K562 (cell line): ENCODE results near the gene PRPSAP1. TPM values are rescaled to one million over a fixed set of nuclear protein-coding genes. Genes with fewer than 3 reads are reported as not detected.

Source experiments
- BACH1 ChIP-seq: fragments of 200-800 bp; sonication (Bioruptor generic); IDR thresholded peaks from 2 replicates; pipeline ENCODE4 v1.6.1; 2016; ENCODE audit warnings: missing genetic modification characterization, missing compliant biosample characterization
- ETS2 ChIP-seq: IDR thresholded peaks from 2 replicates; pipeline ENCODE4 v1.6.1; 2016; ENCODE audit warnings: borderline replicate concordance, missing genetic modification characterization, mild to moderate bottlenecking, moderate library complexity, missing compliant biosample characterization; ENCODE audit not compliant: poor library complexity, severe bottlenecking
- HDAC1 ChIP-seq, 2 experiments: fragments of 450-650 bp; IDR thresholded peaks; 2 replicates each; pipeline ENCODE4 v1.6.1; 2016 to 2017; ENCODE audit warnings: inconsistent platforms in 1 of 2, mild to moderate bottlenecking in 1 of 2, moderate library complexity in 1 of 2
- HDAC6 ChIP-seq: IDR thresholded peaks from 2 replicates; pipeline ENCODE4 v1.6.1; 2012; ENCODE audit warnings: low read depth, mild to moderate bottlenecking, control low read depth, inconsistent platforms, low read length, moderate library complexity
- HSF4 ChIP-seq: fragments of 250-450 bp; sonication (Bioruptor Pico); IDR thresholded peaks from 2 replicates; pipeline ENCODE4 v2.1.2; 2022; ENCODE audit warnings: mild to moderate bottlenecking, moderate library complexity, borderline replicate concordance
- MTA1 ChIP-seq: fragments of 450-650 bp; IDR thresholded peaks from 2 replicates; pipeline ENCODE4 v1.6.1; 2017; ENCODE audit warnings: borderline replicate concordance
- NR2C1 ChIP-seq, 2 experiments: fragments of 450-650 bp; IDR thresholded peaks; 2 replicates each; pipeline ENCODE4 v1.6.1; 2017; ENCODE audit warnings: mild to moderate bottlenecking in 2 of 2, antibody characterized with exemption in 1 of 2, inconsistent platforms in 1 of 2, missing compliant biosample characterization in 1 of 2, missing genetic modification characterization in 1 of 2
- RBBP5 ChIP-seq: fragments of 200-600 bp; sonication (generic); IDR thresholded peaks from 2 replicates; pipeline ENCODE4 v1.6.1; 2012; ENCODE audit warnings: borderline replicate concordance, mild to moderate bottlenecking, low read length, control low read depth, inconsistent platforms; ENCODE audit not compliant: insufficient read depth, poor library complexity, severe bottlenecking
- TEAD1 ChIP-seq, 2 experiments: fragments of 450-650 bp in 1 of 2; sonication (generic) in 1 of 2; formaldehyde crosslinking; IDR thresholded peaks; 2 replicates each; pipeline versions ENCODE4 v1.4.0 to v1.8.0; 2020 to 2022; ENCODE audit warnings: mild to moderate bottlenecking in 2 of 2, missing genetic modification reagents in 1 of 2
- THRAP3 ChIP-seq: fragments of 450-650 bp; IDR thresholded peaks from 2 replicates; pipeline ENCODE4 v1.6.1; 2016; ENCODE audit warnings: mild to moderate bottlenecking, inconsistent platforms, borderline replicate concordance
- ZNF140 ChIP-seq: fragments of 250-450 bp; sonication (Bioruptor Pico); IDR thresholded peaks from 2 replicates; pipeline ENCODE4 v1.8.0; 2021; ENCODE audit warnings: moderate library complexity, mild to moderate bottlenecking, inconsistent platforms
- ZNF347 ChIP-seq: fragments of 450-650 bp; formaldehyde crosslinking; IDR thresholded peaks from 2 replicates; pipeline ENCODE4 v1.4.0; 2020; ENCODE audit warnings: low read depth, mild to moderate bottlenecking, moderate library complexity
- ZNF445 ChIP-seq: fragments of 250-450 bp; sonication (Bioruptor Pico); IDR thresholded peaks from 2 replicates; pipeline ENCODE4 v1.4.0; 2020; ENCODE audit warnings: low read depth, mild to moderate bottlenecking, moderate library complexity
- polyA plus RNA-seq, 8 experiments: library from polyadenylated mRNA; depleted of rRNA in 4 of 8; stranded (reverse) in 5 of 8; unstranded in 3 of 8; fragments of >200 nt; fragmentation: Nextera tagmentation in 2 of 8; fragmentation: Illumina TruSeq in 1 of 8; extraction: Ambion mirVana in 2 of 8; extraction: Trizol in 1 of 8; gene quantifications; 2 replicates each; pipeline versions ENCODE4 v1.2.1 to v1.2.3, GENCODE V29; 2011 to 2014; ENCODE audit warnings: inconsistent platforms in 1 of 8, missing spikeins in 1 of 8
- total RNA-seq, 7 experiments: library from RNA; depleted of rRNA in 6 of 7; stranded (reverse); fragments of >200 nt in 6 of 7; fragmentation: Illumina TruSeq in 2 of 7; extraction: Trizol in 2 of 7; gene quantifications; 2 replicates each; pipeline versions ENCODE4 v1.2.1 to v1.2.3, GENCODE V29; 2011 to 2021; ENCODE audit warnings: low replicate concordance in 1 of 7
- TF ChIP-seq, protein P1 (sequence below), 2 experiments: IDR thresholded peaks; 2 replicates each; pipeline ENCODE4 v1.6.1; 2012; ENCODE audit warnings: improper control_type of control experiment in 2 of 2, low read depth in 2 of 2, low read length in 2 of 2, borderline replicate concordance in 1 of 2
- TF ChIP-seq, protein P2 (sequence below): fragments of 250-450 bp; sonication (Bioruptor Pico); IDR thresholded peaks from 2 replicates; pipeline ENCODE4 v1.8.0; 2021; ENCODE audit warnings: moderate library complexity, mild to moderate bottlenecking, inconsistent platforms
- TF ChIP-seq, protein P3 (sequence below): sonication (generic); formaldehyde crosslinking; IDR thresholded peaks from 2 replicates; pipeline ENCODE4 v1.8.0; 2022; ENCODE audit warnings: mild to moderate bottlenecking, low read depth, missing genetic modification reagents
- TF ChIP-seq, protein P4 (sequence below): fragments of 450-650 bp; conservative IDR thresholded peaks from 2 replicates; pipeline ENCODE4 v1.6.1; 2016; ENCODE audit warnings: missing genetic modification characterization, low read depth, mild to moderate bottlenecking, missing compliant biosample characterization, moderate library complexity
- TF ChIP-seq, protein P5 (sequence below): sonication (generic); formaldehyde crosslinking; IDR thresholded peaks from 2 replicates; pipeline ENCODE4 v1.8.0; 2022; ENCODE audit warnings: missing genetic modification reagents, mild to moderate bottlenecking, moderate library complexity, borderline replicate concordance

The PRPSAP1 gene
- total and polyA plus RNA-seq, 9 of the 15 experiments (the other 6 are each of a cell fraction or from before 2014, with no cell fraction given), result 21.9 to 77.1 (median 40.8) TPM

DNA sequence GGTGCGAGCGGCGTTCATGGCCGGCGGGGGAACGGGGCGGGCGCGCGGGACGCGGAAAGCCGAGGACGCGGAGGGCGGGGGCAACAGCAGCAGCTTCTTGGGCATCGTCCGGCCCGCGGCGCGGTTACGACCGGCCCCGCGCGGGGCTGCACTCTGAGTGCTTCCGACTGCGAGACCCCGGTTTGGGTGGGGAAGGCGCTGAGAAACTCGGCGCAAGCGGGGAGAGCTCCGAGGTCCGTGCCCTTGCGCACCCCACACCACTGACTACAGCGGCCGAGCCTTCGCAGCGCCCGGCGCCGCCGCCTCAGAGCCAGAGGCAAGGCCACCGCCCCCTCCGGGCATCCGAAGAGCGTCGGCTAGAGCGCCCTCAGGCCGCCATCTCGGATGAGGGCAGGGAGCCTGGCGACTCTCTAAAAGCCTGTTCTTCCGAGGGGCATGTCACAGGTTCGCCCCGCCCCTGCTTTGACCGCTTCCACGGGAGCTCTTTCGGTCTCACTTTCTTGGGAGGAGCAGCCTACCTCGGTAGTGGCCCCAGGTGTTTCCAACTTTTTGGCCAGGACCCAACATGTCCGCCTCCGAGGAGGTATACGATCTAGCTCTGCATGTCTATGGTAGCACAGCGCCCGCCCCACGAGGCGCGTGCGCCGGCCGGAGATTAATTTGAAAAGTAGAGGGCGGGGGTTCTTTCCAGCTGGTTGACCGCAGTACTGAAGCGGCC, at the start of gene PRPSAP1 (continued):
- TF ChIP-seq NR2C1 (IDR thresholded peaks at IDR 0.05) (peak; percentile 95), NR2C1 (tag; IDR thresholded peaks at IDR 0.05) (peak; percentile 89), BACH1 (tag) (no peak; the same call in 1 of the 2 replicates), ZNF445 (CRISPR knock-in tag) (no peak), ETS2 (tag) (no peak), TEAD1 (CRISPR knock-in tag; IDR thresholded peaks at IDR 0.05) (peak; percentile 64 to 82; a peak in 3 of 4 replicates), ZNF140 (CRISPR knock-in tag) (no peak), ZNF347 (CRISPR knock-in tag) (no peak), HDAC1 (IDR thresholded peaks at IDR 0.05) (peak in 1 of 2 experiments; percentile 72; a peak in 2 of 4 replicates), HSF4 (CRISPR knock-in tag) (no peak), MTA1 (0 out of 2 replicates have a peak, but pooled peaks have one; percentile 33), THRAP3 (no peak), RBBP5 (peak; percentile 80), HDAC6 (no peak)
- TF ChIP-seq, protein P1, sequence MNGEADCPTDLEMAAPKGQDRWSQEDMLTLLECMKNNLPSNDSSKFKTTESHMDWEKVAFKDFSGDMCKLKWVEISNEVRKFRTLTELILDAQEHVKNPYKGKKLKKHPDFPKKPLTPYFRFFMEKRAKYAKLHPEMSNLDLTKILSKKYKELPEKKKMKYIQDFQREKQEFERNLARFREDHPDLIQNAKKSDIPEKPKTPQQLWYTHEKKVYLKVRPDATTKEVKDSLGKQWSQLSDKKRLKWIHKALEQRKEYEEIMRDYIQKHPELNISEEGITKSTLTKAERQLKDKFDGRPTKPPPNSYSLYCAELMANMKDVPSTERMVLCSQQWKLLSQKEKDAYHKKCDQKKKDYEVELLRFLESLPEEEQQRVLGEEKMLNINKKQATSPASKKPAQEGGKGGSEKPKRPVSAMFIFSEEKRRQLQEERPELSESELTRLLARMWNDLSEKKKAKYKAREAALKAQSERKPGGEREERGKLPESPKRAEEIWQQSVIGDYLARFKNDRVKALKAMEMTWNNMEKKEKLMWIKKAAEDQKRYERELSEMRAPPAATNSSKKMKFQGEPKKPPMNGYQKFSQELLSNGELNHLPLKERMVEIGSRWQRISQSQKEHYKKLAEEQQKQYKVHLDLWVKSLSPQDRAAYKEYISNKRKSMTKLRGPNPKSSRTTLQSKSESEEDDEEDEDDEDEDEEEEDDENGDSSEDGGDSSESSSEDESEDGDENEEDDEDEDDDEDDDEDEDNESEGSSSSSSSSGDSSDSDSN (IDR thresholded peaks at IDR 0.05; ENCODE audit: borderline replicate concordance in 1 of 2, low read depth in 2 of 2, low read length in 2 of 2), result peak; percentile 64 to 66; a peak in 1 of 4 replicates
- TF ChIP-seq, protein P2, sequence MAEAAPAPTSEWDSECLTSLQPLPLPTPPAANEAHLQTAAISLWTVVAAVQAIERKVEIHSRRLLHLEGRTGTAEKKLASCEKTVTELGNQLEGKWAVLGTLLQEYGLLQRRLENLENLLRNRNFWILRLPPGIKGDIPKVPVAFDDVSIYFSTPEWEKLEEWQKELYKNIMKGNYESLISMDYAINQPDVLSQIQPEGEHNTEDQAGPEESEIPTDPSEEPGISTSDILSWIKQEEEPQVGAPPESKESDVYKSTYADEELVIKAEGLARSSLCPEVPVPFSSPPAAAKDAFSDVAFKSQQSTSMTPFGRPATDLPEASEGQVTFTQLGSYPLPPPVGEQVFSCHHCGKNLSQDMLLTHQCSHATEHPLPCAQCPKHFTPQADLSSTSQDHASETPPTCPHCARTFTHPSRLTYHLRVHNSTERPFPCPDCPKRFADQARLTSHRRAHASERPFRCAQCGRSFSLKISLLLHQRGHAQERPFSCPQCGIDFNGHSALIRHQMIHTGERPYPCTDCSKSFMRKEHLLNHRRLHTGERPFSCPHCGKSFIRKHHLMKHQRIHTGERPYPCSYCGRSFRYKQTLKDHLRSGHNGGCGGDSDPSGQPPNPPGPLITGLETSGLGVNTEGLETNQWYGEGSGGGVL, result no peak
- TF ChIP-seq, protein P3, sequence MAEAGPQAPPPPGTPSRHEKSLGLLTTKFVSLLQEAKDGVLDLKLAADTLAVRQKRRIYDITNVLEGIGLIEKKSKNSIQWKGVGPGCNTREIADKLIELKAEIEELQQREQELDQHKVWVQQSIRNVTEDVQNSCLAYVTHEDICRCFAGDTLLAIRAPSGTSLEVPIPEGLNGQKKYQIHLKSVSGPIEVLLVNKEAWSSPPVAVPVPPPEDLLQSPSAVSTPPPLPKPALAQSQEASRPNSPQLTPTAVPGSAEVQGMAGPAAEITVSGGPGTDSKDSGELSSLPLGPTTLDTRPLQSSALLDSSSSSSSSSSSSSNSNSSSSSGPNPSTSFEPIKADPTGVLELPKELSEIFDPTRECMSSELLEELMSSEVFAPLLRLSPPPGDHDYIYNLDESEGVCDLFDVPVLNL (CRISPR knock-in tag), result no peak
- TF ChIP-seq, protein P4, sequence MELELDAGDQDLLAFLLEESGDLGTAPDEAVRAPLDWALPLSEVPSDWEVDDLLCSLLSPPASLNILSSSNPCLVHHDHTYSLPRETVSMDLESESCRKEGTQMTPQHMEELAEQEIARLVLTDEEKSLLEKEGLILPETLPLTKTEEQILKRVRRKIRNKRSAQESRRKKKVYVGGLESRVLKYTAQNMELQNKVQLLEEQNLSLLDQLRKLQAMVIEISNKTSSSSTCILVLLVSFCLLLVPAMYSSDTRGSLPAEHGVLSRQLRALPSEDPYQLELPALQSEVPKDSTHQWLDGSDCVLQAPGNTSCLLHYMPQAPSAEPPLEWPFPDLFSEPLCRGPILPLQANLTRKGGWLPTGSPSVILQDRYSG (tag), result peak; percentile 94
- TF ChIP-seq, protein P5, sequence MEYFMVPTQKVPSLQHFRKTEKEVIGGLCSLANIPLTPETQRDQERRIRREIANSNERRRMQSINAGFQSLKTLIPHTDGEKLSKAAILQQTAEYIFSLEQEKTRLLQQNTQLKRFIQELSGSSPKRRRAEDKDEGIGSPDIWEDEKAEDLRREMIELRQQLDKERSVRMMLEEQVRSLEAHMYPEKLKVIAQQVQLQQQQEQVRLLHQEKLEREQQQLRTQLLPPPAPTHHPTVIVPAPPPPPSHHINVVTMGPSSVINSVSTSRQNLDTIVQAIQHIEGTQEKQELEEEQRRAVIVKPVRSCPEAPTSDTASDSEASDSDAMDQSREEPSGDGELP (CRISPR knock-in tag), result peak; percentile 99
